Smooth muscle cell of the pulmonary artery (primary cell): Measurements from ENCODE around the gene HAL. TPM values are rescaled to one million over a fixed set of nuclear protein-coding genes. Genes with fewer than 3 reads are reported as not detected.

Source experiments
- total RNA-seq: library from RNA; depleted of rRNA; stranded (reverse); fragments of >200 nt; gene quantifications from 2 replicates; pipeline ENCODE4 v1.2.3, GENCODE V29; 2014

HAL gene
- 1.2 TPM in 1 of 2 replicates, not detected in the other for total RNA-seq

GRCh38 chr12:95996034-95996658 is at the start of gene HAL:
HAL (minus strand) TSS chr12:95996344; CDS start chr12:95995910, 434 bp downstream.

GRCh38 chr12:96035283-96036236 is 39.4 kb upstream of the HAL start, which contains the start of gene LTA4H:
LTA4H (minus strand) TSS chr12:96035587; CDS start chr12:96035519, 68 bp downstream.

GRCh38 chr12:95943330-95943842 is 52.8 kb downstream of the HAL start, which contains the start of gene AMDHD1:
AMDHD1 (plus strand) TSS chr12:95943331; CDS start chr12:95943399, 68 bp downstream.

GRCh38 chr12:95942524-95943329 is 53.4 kb downstream of the HAL start, which contains the start of gene CCDC38:
CCDC38 (minus strand) TSS chr12:95942614; CDS start chr12:95936509, 6,105 bp downstream.

Other genes starting within 250 kb of the HAL start
- gene NTN4, start 205.6 kb downstream of the HAL start, total RNA-seq: 130 and 302 TPM in 2 replicates
- gene SNRPF, start 137.4 kb downstream of the HAL start, total RNA-seq: 8.3 and 9.3 TPM in 2 replicates
- gene CCDC38, start 53.7 kb downstream of the HAL start, total RNA-seq: not detected in 2 replicates
- gene AMDHD1, start 53.0 kb downstream of the HAL start, total RNA-seq: 0.07 and 0.13 TPM in 2 replicates
- gene LTA4H, start 39.2 kb upstream of the HAL start, total RNA-seq: 80.3 TPM in 2 replicates
- gene ELK3, start 198.0 kb upstream of the HAL start, total RNA-seq: 20.3 and 21.5 TPM in 2 replicates